Fibroblast of the aortic adventitia (primary cell): ENCODE measurements around the gene JMJD1C. TPM values are rescaled to one million over a fixed set of nuclear protein-coding genes. Genes with fewer than 3 reads are reported as not detected.

Source experiments
- DNase-seq: peaks from one replicate; pipeline ENCODE4 v3.0.0-alpha.2; 2010; ENCODE audit warnings: low read depth
- H3K4me3 ChIP-seq: 2 replicates; pipeline ENCODE4 v1.5.1; 2011; ENCODE audit warnings: low read depth, mild to moderate bottlenecking, control low read depth, low read length, moderate library complexity
- CTCF ChIP-seq: IDR thresholded peaks from 2 replicates; pipeline ENCODE4 v1.5.1; 2011; ENCODE audit warnings: mild to moderate bottlenecking, low read length, control low read depth, inconsistent platforms; ENCODE audit not compliant: insufficient read depth
- total RNA-seq: library from RNA; depleted of rRNA; stranded (reverse); fragments of >200 nt; gene quantifications from 2 replicates; pipeline ENCODE4 v1.2.3, GENCODE V29; 2012; ENCODE audit warnings: low replicate concordance

The JMJD1C gene
- total RNA-seq, 1 donor: 120 TPM

GRCh38 chr10:63480237-63480636 is 14.5 kb upstream of the JMJD1C start:
- no peak for DNase-seq

GRCh38 chr10:63478564-63478963 is 12.8 kb upstream of the JMJD1C start:
- TF ChIP-seq CTCF: no peak
- DNase-seq: no peak
- H3K4me3 ChIP-seq: no peak overlapping the region

More at GRCh38 chr10:63480237-63480636, 14.5 kb upstream of the JMJD1C start:
- H3K4me3 ChIP-seq: no peak overlapping the region
- TF ChIP-seq CTCF: no peak

- no peak for TF ChIP-seq CTCF
- DNase-seq: no peak
- no peak overlapping the region for H3K4me3 ChIP-seq
Observed at GRCh38 chr10:63477927-63478326, 12.2 kb upstream of the JMJD1C start.

GRCh38 chr10:63474488-63474887 is 8.7 kb upstream of the JMJD1C start:
- TF ChIP-seq CTCF: no peak

GRCh38 chr10:63470928-63471327 is 5.2 kb upstream of the JMJD1C start:
- H3K4me3 ChIP-seq: no peak overlapping the region
- DNase-seq: no peak
- TF ChIP-seq CTCF: no peak

More at GRCh38 chr10:63474488-63474887, 8.7 kb upstream of the JMJD1C start:
- DNase-seq: no peak
- H3K4me3 ChIP-seq: no peak overlapping the region

GRCh38 chr10:63468947-63469346 is 3.2 kb upstream of the JMJD1C start:
- TF ChIP-seq CTCF: no peak
- DNase-seq: no peak
- H3K4me3 ChIP-seq: no peak overlapping the region

- no peak for TF ChIP-seq CTCF
- H3K4me3 ChIP-seq: no peak overlapping the region
Observed at GRCh38 chr10:63467841-63468240, 2.1 kb upstream of the JMJD1C start.

More at GRCh38 chr10:63467841-63468240, 2.1 kb upstream of the JMJD1C start:
- peak; percentile 41 for DNase-seq
